Ascending aorta (tissue), 2 donors: ENCODE results near the gene C1QA. TPM values are rescaled to one million over a fixed set of nuclear protein-coding genes. Genes with fewer than 3 reads are reported as not detected.

Source experiments
- DNase-seq, 2 donors: peaks; one replicate each; pipeline ENCODE4 v3.0.0-alpha.2; 2019; ENCODE audit warnings: low spot score in 2 of 2
- H3K27ac ChIP-seq, 2 donors: fragments of 200-600 bp; sonication (generic); one replicate each; pipeline ENCODE4 v1.5.1; 2016 to 2017; ENCODE audit warnings: mild to moderate bottlenecking in 1 of 2
- H3K27me3 ChIP-seq: fragments of 200-600 bp; sonication (generic); one replicate; pipeline ENCODE4 v1.5.1; 2017
- H3K36me3 ChIP-seq, 2 donors: fragments of 200-600 bp; sonication (generic); one replicate each; pipeline ENCODE4 v1.5.1; 2016
- H3K4me1 ChIP-seq, 2 donors: fragments of 200-600 bp; sonication (generic); one replicate each; pipeline ENCODE4 v1.5.1; 2016 to 2017; ENCODE audit warnings: mild to moderate bottlenecking in 1 of 2
- H3K4me3 ChIP-seq, 2 donors: fragments of 200-600 bp; sonication (generic); one replicate each; pipeline ENCODE4 v1.5.1; 2016 to 2017; ENCODE audit warnings: mild to moderate bottlenecking in 1 of 2
- H3K9me3 ChIP-seq, 2 donors: fragments of 200-600 bp; sonication (generic); one replicate each; pipeline ENCODE4 v1.5.1; 2016
- CTCF ChIP-seq, 3 experiments: fragments of 200-600 bp in 2 of 3; fragments of 450-650 bp in 1 of 3; sonication (generic) in 2 of 3; IDR thresholded peaks; one replicate each; pipeline ENCODE4 v1.5.1; 2016 to 2019; ENCODE audit warnings: antibody characterized with exemption in 3 of 3, mild to moderate bottlenecking in 1 of 3, moderate library complexity in 1 of 3
- intact Hi-C: fragments of 100-400 bp; cut with DNase I; formaldehyde crosslinking; loops from one replicate; pipeline ENCODE4 v1.15.1; 2023
- total RNA-seq: library from RNA; depleted of rRNA; stranded (reverse); fragments of >200 nt; gene quantifications from one replicate; pipeline ENCODE4 v1.1.0, GENCODE V29; 2016

C1QA gene
- total RNA-seq, 1 donor from 2014 or later: 202 TPM

- H3K27ac ChIP-seq: no peak overlapping the region
- H3K36me3 ChIP-seq: no peaks in the 10 kb centered on the region
- no peaks in the 10 kb centered on the region for H3K27me3 ChIP-seq
- H3K4me3 ChIP-seq: no peak overlapping the region
- TF ChIP-seq CTCF (IDR thresholded peaks at IDR 0.05): no peak
- DNase-seq: no peak
- intact Hi-C loops: no loop called here
- no peaks in the 10 kb centered on the region for H3K9me3 ChIP-seq
- H3K4me1 ChIP-seq: no peaks in the 10 kb centered on the region
Observed at GRCh38 chr1:22612671-22613571, 23.5 kb upstream of the C1QA start.

- intact Hi-C loops: no loop called here
- Histone ChIP-seq H3K27ac (no peak overlapping the region), H3K9me3 (no peaks in the 10 kb centered on the region), H3K36me3 (no peaks in the 10 kb centered on the region), H3K27me3 (no peaks in the 10 kb centered on the region), H3K4me3 (no peak overlapping the region), H3K4me1 (no peaks in the 10 kb centered on the region)
- no peak for TF ChIP-seq CTCF (IDR thresholded peaks at IDR 0.05)
- DNase-seq: no peak
Observed at GRCh38 chr1:22613572-22613918, 22.9 kb upstream of the C1QA start.

- no peak for TF ChIP-seq CTCF (IDR thresholded peaks at IDR 0.05)
- intact Hi-C loops: no loop called here
- H3K4me1 ChIP-seq: no peaks in the 10 kb centered on the region
- DNase-seq: no peak
- no peaks in the 10 kb centered on the region for H3K36me3 ChIP-seq
- no peak overlapping the region for H3K4me3 ChIP-seq
- no peaks in the 10 kb centered on the region for H3K9me3 ChIP-seq
- no peaks in the 10 kb centered on the region for H3K27me3 ChIP-seq
- H3K27ac ChIP-seq: no peak overlapping the region
Observed at GRCh38 chr1:22613951-22614350, 22.5 kb upstream of the C1QA start.

- DNase-seq: no peak
- no peak for TF ChIP-seq CTCF (IDR thresholded peaks at IDR 0.05)
- Histone ChIP-seq H3K9me3 (no peaks in the 10 kb centered on the region), H3K4me3 (no peak overlapping the region), H3K27me3 (no peaks in the 10 kb centered on the region), H3K27ac (no peak overlapping the region), H3K36me3 (no peaks in the 10 kb centered on the region), H3K4me1 (no peaks in the 10 kb centered on the region)
- intact Hi-C loops: no loop called here
Observed at GRCh38 chr1:22615886-22616285, 20.5 kb upstream of the C1QA start.

GRCh38 chr1:22616571-22616970 is 19.9 kb upstream of the C1QA start:
- intact Hi-C loops: no loop called here

More at GRCh38 chr1:22616571-22616970, 19.9 kb upstream of the C1QA start:
- Histone ChIP-seq H3K27me3 (no peaks in the 10 kb centered on the region), H3K27ac (no peak overlapping the region), H3K9me3 (no peaks in the 10 kb centered on the region), H3K4me3 (no peak overlapping the region), H3K36me3 (no peaks in the 10 kb centered on the region), H3K4me1 (no peaks in the 10 kb centered on the region)
- no peak for DNase-seq
- TF ChIP-seq CTCF (IDR thresholded peaks at IDR 0.05): no peak
